SKM-1 treated with dmso at 0.1 percent for 144 hours (cell line): ENCODE data around the gene P2RX7.
"Not testable (repeated sequence)": the region's sequence is repeated elsewhere in the genome, so short reads cannot be mapped to it uniquely, and the experiment has no call there.

ENCODE experiments used
- DNase-seq: peaks from one replicate; lab custom pipeline; 2025; ENCODE audit not compliant: unreplicated experiment; lab: John Stamatoyannopoulos, UW

Gene P2RX7

GRCh38 chr12:121226871-121227270 is 94.2 kb downstream of the P2RX7 start:
- DNase-seq = not testable (repeated sequence)

GRCh38 chr12:121227294-121227693 is 94.6 kb downstream of the P2RX7 start:
- DNase-seq = no peak

DNA sequence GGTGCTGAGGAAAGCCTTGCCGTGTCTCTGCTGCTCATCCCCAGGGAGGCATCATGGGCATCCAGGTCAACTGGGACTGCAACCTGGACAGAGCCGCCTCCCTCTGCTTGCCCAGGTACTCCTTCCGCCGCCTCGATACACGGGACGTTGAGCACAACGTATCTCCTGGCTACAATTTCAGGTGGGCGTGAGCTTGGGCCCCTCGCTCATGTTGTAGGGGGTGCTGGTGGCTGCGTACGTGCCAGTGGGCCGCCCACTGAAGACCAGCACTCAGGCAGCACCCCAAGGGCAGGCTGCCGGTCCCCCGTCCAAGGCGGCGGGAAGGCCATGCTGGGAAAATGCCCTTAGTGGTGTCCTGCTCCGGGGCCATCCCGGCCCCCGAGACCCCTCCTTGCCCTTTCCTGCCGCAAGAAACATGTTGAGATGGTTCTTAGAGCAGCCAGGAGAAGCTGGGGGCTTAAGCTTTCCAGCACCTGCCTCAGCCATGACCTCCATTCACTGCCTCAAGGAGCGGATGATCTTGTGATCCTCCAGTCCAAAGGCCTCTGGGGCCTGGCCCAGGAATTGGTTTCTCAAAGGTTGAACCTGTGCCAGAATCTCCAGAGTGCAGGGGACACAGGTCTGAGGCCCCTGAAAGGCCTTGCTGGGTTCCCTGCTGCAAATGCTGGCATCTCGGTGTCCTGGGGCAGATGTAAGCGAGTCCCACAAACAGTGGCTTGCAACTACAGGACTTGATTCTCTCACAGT is 96.4 kb downstream of the P2RX7 start:
- DNase-seq = no peak

DNA sequence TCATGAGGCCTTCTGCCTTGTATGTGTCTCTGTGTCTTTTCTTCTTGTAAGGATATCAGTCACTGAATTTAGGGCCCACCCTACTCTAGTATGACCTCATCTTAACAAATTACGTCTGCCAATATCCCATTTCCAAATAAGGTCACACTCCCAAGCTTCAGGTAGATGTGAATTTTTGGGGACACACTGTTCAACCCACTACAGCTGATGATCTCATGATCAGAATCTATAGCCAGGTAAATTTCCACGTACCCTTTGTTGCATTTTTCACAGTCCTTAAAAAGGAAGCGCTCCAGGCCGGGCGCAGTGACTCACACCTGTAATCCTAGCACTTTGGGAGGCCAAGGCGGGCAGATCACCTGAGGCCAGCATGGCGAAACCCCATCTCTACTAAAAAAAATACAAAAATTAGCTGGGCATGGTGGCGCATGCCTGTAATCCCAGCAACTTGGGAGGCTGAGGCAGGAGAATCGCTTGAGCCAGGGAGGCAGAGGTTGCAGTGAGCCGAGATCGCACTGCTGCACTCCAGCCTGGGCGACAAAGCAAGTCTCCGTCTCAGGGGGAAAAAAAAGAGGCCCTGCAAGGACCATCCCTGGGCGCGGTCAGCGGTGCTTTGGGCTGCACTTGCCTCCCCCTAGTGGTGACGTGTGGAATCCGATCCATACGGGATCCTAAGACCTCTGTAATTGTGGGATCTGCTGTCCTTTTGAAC is 97.3 kb downstream of the P2RX7 start:
- not testable (repeated sequence) for DNase-seq

- no peak for DNase-seq
These were observed 97.8 kb downstream of the P2RX7 start for GRCh38 chr12:121230538-121230907.

DNA sequence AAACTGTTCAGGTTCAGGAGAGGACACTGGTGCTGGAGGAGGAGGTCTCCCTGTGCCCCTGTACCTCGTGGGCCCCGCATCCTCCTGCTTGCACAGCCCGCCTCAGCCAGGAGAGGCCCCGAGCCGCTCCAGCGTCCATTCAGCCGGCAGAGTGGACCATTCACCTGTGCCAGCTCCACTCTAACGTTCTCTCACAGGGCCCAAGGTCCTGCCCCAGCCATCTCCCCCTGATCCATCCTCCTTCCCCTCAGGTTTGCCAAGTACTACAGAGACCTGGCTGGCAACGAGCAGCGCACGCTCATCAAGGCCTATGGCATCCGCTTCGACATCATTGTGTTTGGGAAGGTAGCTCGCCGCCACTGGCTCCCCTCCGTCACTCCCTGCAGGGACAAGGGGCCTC is 99.5 kb downstream of the P2RX7 start:
- no peak for DNase-seq

GRCh38 chr12:121232977-121233627 is 100.4 kb downstream of the P2RX7 start:
- DNase-seq = no peak

DNA sequence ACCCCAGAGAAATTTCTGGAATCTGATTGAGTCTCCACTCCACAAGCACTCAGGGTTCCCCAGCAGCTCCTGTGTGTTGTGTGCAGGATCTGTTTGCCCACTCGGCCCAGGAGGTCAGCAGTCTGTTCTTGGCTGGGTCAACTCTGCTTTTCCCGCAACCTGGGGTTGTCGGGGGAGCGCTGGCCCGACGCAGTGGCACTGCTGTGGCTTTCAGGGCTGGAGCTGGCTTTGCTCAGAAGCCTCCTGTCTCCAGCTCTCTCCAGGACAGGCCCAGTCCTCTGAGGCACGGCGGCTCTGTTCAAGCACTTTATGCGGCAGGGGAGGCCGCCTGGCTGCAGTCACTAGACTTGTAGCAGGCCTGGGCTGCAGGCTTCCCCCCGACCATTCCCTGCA is 100.9 kb downstream of the P2RX7 start:
- DNase-seq = no peak

DNA sequence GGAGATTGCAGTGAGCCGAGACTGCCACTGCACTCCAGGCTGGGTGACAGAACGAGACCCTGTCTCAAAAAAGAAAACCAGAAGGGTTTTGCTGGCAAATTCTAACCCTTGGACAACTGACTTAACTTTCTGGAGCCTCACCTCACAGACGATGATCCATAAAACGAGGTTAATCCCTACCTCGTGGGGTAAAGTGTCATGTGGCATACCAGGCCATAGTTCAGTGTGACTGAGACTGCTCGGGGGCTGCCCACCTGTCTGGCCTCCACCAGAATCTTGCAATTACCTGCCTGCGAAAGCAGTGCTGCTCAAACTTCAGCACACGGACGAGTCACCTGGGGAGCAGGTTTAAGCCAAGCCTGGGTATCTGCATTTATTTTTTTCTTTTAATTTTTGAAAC is 104.1 kb downstream of the P2RX7 start:
- no peak for DNase-seq

DNA sequence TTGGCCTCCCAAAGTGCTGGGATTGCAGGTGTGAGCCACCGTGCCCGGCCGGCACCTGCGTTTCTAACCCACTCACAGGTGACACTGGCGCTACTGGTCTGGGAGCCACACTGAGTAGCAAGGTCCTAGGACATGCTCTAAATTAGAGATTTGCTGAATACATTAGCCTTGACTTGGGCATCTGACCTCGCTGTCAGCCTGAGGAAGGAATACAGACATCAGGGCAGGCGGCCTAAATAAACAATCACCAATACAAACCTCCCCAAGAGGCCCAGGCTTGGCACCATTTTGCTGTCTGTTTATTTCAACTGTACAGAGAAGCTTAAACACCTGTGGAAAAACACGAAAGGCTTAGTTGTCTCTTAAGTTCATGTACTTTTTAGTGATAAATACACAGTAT is 104.7 kb downstream of the P2RX7 start:
- DNase-seq = no peak
